ENCODE measurements around the gene PLEKHG5.

The PLEKHG5 gene

GRCh38 chr1:6491480-6491962 lies at the start of gene PLEKHG5:
Gene PLEKHG5 (minus strand): TSS chr1:6491667. CDS start chr1:6477571, 14,096 bp downstream.
- no peak for TF ChIP-seq CTCF (IDR thresholded peaks at IDR 0.05)
- TF ChIP-seq ZFX (IDR thresholded peaks at IDR 0.05; ENCODE audit: borderline replicate concordance): no peak
- peak within 1 kb of the TSS; percentile 69 for H3K27ac ChIP-seq

- H3K27ac ChIP-seq: no peak overlapping the region; the same call in 1 of the 2 replicates
Observed at GRCh38 chr1:6538956-6539355, 47.5 kb upstream of the PLEKHG5 start.

DNA sequence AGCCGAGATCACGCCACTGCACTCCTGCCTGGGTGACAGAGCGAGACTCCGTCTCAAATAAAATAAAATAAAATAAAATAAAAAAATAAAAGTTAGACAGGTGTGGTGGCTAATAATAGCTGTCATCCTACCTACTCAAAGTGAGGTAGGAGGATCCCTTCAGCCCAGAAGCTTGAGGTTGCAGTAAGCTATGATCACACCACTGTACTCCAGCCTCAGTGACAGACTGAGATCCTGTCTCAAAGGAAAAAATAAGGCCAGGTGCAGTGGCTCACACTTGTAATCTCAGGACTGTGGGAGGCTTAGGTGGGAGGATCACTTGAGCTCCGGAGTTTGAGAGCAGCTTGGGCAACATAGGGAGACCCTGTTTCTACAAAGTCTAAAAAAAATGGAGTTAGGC lies 44.8 kb upstream of the PLEKHG5 start:
- no peak for TF ChIP-seq ZFX (IDR thresholded peaks at IDR 0.05; ENCODE audit: borderline replicate concordance)
- TF ChIP-seq CTCF (IDR thresholded peaks at IDR 0.05): no peak

More at GRCh38 chr1:6538956-6539355, 47.5 kb upstream of the PLEKHG5 start:
- TF ChIP-seq ZFX (IDR thresholded peaks at IDR 0.05; ENCODE audit: borderline replicate concordance) (no peak), CTCF (IDR thresholded peaks at IDR 0.05) (no peak)

DNA sequence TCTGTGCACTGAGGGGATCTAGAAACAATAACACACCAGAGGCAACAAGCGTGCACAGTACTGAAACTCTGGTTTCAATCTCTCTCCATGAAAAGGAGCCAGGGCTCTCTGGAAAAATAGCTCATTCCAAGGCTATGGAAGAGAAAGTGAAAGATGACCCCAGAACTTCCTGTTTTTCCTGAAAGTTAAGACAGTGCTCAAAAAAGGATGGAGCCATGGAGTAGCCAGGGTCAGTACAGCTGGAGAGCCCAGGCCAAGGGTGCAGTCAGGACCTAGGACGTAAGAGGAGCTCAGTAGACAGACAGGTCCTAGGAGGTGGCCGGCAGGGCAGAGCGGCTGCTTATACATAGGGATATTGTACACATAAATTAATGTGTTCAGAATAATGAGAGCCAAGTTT lies 43.7 kb upstream of the PLEKHG5 start:
- TF ChIP-seq ZFX (IDR thresholded peaks at IDR 0.05; ENCODE audit: borderline replicate concordance) (no peak), CTCF (IDR thresholded peaks at IDR 0.05) (no peak)
- H3K27ac ChIP-seq: no peak overlapping the region

More for the DNA sequence above, 44.8 kb upstream of the PLEKHG5 start:
- H3K27ac ChIP-seq: no peak overlapping the region

DNA sequence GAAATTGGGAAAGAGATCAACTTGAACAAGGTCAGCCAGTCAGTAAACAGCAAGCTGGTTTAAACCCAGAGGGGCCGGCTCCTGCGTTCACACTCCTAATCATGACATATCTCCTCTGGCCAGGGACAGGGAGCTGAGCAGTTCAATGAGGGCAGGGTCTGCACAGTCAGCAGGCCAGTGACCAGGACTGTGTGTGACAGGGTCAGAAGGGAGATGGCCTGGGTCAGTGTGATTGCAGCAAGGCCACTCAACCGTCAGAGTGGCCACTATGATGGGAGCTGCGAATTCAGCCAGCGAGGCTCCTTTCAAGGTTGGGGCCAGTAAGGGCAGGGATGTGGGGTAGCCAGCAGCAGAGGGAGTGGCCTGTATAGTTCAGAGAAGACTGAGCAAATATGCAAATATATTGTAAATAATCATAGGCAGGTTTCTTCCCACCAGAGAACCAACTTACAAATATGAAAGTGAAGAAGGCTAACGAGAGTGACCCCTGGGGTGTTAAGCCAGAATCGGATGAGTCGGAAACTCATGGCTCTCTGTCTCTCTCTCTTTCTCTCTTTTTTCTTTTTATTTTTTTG lies 42.9 kb upstream of the PLEKHG5 start:
- no peak for TF ChIP-seq ZFX (IDR thresholded peaks at IDR 0.05; ENCODE audit: borderline replicate concordance)
- no peak for TF ChIP-seq CTCF (IDR thresholded peaks at IDR 0.05)

GRCh38 chr1:6531996-6532395 lies 40.5 kb upstream of the PLEKHG5 start:
- no peak overlapping the region for H3K27ac ChIP-seq
- TF ChIP-seq CTCF (IDR thresholded peaks at IDR 0.05) (no peak), ZFX (IDR thresholded peaks at IDR 0.05; ENCODE audit: borderline replicate concordance) (no peak)

More for the DNA sequence above, 42.9 kb upstream of the PLEKHG5 start:
- no peak overlapping the region for H3K27ac ChIP-seq

GRCh38 chr1:6530504-6531160 lies 39.2 kb upstream of the PLEKHG5 start:
- H3K27ac ChIP-seq: no peak overlapping the region
- no peak for TF ChIP-seq ZFX (IDR thresholded peaks at IDR 0.05; ENCODE audit: borderline replicate concordance)
- TF ChIP-seq CTCF (IDR thresholded peaks at IDR 0.05): no peak
